Measurements from ENCODE around the gene CCL14.

Gene CCL14

DNA sequence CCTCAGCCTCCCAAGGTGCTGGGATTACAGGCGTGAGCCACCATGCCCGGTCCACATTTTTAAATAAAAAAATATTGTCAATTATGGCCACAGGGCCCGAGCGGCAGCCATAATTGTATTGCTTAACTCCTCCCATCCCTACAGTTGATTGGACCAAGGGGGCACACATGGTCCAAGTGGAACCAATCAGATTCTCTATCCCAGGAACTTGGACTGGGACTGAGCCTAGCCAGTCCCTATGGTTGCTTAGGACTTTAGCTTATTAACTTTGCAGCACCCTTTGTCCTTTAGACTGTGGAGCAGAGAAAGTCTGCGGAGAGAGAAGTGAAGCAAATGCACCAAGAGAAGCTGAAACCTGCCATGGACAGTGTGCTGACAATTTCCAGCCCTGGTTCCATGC, 50.5 kb downstream of the CCL14 start:
- DNase-seq, result no peak

- DNase-seq, result no peak
Measured at GRCh38 chr17:35934760-35935159, 51.8 kb downstream of the CCL14 start.

All from activated CD4-positive, alpha-beta T cell treated with anti-CD3 and anti-CD28 coated beads, Interleukin-10, Interleukin-2, amounts not matched to agents 100 ng/mL and 50 ng/mL, durations not matched to agents 16 hours and 8 hours (primary cell).